Activated CD8-positive, alpha-beta T cell treated with anti-CD3 and anti-CD28 coated beads for 36 hours (primary cell): ENCODE results near the gene PIP4K2B. TPM values are rescaled to one million over a fixed set of nuclear protein-coding genes. Genes with fewer than 3 reads are reported as not detected.

ENCODE experiments used
- ATAC-seq: fragments of 200-7000 bp; cut with Tn5 transposase; one replicate; pipeline ENCODE4 v1.10.0; 2021; ENCODE audit warnings: mild to moderate bottlenecking, moderate library complexity
- CTCF ChIA-PET: fragments of 350-600 bp; sonication (Branson Sonifier 250); formaldehyde crosslinking; loops from one replicate; lab custom pipeline; 2021; ENCODE audit warnings: antibody characterized with exemption; lab: Charles Lee
- POLR2A ChIA-PET: fragments of 350-600 bp; sonication (Branson Sonifier 250); formaldehyde crosslinking; loops from one replicate; lab custom pipeline; 2021; ENCODE audit warnings: antibody characterized with exemption; lab: Charles Lee
- DNase-seq: peaks from one replicate; pipeline ENCODE4 v3.0.0-alpha.2; 2020
- H3K27ac Mint-ChIP-seq: one replicate; pipeline ENCODE4 v1.8.0; 2021; ENCODE audit warnings: mild to moderate bottlenecking, mixed read lengths
- H3K27me3 Mint-ChIP-seq: one replicate; pipeline ENCODE4 v1.8.0; 2021; ENCODE audit warnings: mixed read lengths
- H3K36me3 Mint-ChIP-seq: one replicate; pipeline ENCODE4 v1.8.0; 2021; ENCODE audit warnings: low read depth, mixed read lengths
- H3K4me1 Mint-ChIP-seq: one replicate; pipeline ENCODE4 v1.8.0; 2021; ENCODE audit warnings: low read depth, mixed read lengths
- H3K4me3 Mint-ChIP-seq: one replicate; pipeline ENCODE4 v1.8.0; 2021; ENCODE audit warnings: mild to moderate bottlenecking, moderate library complexity, mixed read lengths
- H3K9me3 Mint-ChIP-seq: one replicate; pipeline ENCODE4 v1.8.0; 2021; ENCODE audit warnings: mixed read lengths
- CTCF ChIP-seq: fragments of 200-600 bp; IDR thresholded peaks from one replicate; pipeline ENCODE4 v1.8.0; 2022; ENCODE audit warnings: antibody characterized with exemption, mild to moderate bottlenecking
- intact Hi-C: fragments of 100-400 bp; cut with micrococcal nuclease; formaldehyde crosslinking; loops from one replicate; pipeline ENCODE4 v1.10.0; 2022
- total RNA-seq, 2 experiments: library from RNA; stranded (reverse); gene quantifications; one replicate each; pipeline ENCODE4 v1.2.3, GENCODE V29; 2021

Gene PIP4K2B
- total RNA-seq, 2 experiments from 2014 or later: 30.9 to 33.2 TPM

- no peak for TF ChIP-seq CTCF
- Mint-ChIP-seq H3K4me1 (peaks cover 66% of the 10 kb centered on the region), H3K27me3 (no peaks in the 10 kb centered on the region), H3K4me3 (peak overlapping the region; percentile 89), H3K27ac (peak overlapping the region; percentile 82), H3K9me3 (no peaks in the 10 kb centered on the region), H3K36me3 (peaks cover 27% of the 10 kb centered on the region)
- CTCF ChIA-PET: interaction anchor here (1.2 to 9.4 kb wide), 4 partner anchors 13 to 65 kb away, joined by 4 to 160 read pairs (median 30); partner anchors contain the start of gene EPOP
- DNase-seq (no peak), ATAC-seq (no peak)
- intact Hi-C loops: loop anchor here (5.0 kb wide), 1 partner anchor 35 kb away; no protein-coding TSS in a partner anchor
- POLR2A ChIA-PET: interaction anchor here (0.6 to 2.5 kb wide), 3 partner anchors 27 to 54 kb away, joined by 3 to 13 read pairs (median 4); no protein-coding TSS in a partner anchor
These were observed 66.7 kb downstream of the PIP4K2B start for GRCh38 chr17:38732376-38733281.

- no peak for TF ChIP-seq CTCF
- POLR2A ChIA-PET: interaction anchor here (0.6 to 2.5 kb wide), 15 partner anchors 9 to 65 kb away, joined by 3 to 13 read pairs (median 4); partner anchors contain the start of gene MLLT6
- Mint-ChIP-seq H3K9me3 (no peaks in the 10 kb centered on the region), H3K4me3 (peak overlapping the region; percentile 89), H3K36me3 (peaks cover 29% of the 10 kb centered on the region), H3K4me1 (peaks cover 73% of the 10 kb centered on the region), H3K27ac (peak overlapping the region; percentile 94), H3K27me3 (no peaks in the 10 kb centered on the region)
- ATAC-seq (no peak), DNase-seq (no peak)
- CTCF ChIA-PET: interaction anchor here (0.8 to 9.4 kb wide), 8 partner anchors 19 to 421 kb away, joined by 3 to 160 read pairs (median 6); partner anchors contain the start of genes EPOP and PSMB3
- intact Hi-C loops: loop anchor here (5.0 kb wide), 1 partner anchor 34 kb away; no protein-coding TSS in a partner anchor
These were observed 67.6 kb downstream of the PIP4K2B start for GRCh38 chr17:38731526-38732294.

- Mint-ChIP-seq H3K4me1 (peaks cover 80% of the 10 kb centered on the region), H3K27me3 (no peaks in the 10 kb centered on the region), H3K36me3 (peaks cover 32% of the 10 kb centered on the region), H3K27ac (peak overlapping the region; percentile 94), H3K9me3 (no peaks in the 10 kb centered on the region), H3K4me3 (peak overlapping the region; percentile 89)
- no peak for ATAC-seq
- POLR2A ChIA-PET: interaction anchor here (0.9 to 2.5 kb wide), 16 partner anchors 8 to 64 kb away, joined by 3 to 13 read pairs (median 5); partner anchors contain the start of gene MLLT6
- no peak for TF ChIP-seq CTCF
- intact Hi-C loops: loop anchor here (5.0 kb wide), 1 partner anchor 33 kb away; no protein-coding TSS in a partner anchor
- CTCF ChIA-PET: interaction anchor here (0.7 to 9.4 kb wide), 12 partner anchors 11 to 422 kb away, joined by 3 to 160 read pairs (median 4); partner anchors contain the start of genes EPOP and PSMB3
- peak; percentile 39 for DNase-seq
These were observed 68.6 kb downstream of the PIP4K2B start for GRCh38 chr17:38730526-38731379.

- peak within 1 kb of the TSS; percentile 99 for H3K27ac Mint-ChIP-seq
- peaks cover 80% of the 10 kb centered on the region for H3K4me1 Mint-ChIP-seq
- H3K27me3 Mint-ChIP-seq: no peaks in the 10 kb centered on the region
- ChIA-PET CTCF (interaction anchor here (1.0 to 9.4 kb wide), 7 partner anchors 14 to 172 kb away, joined by 4 to 160 read pairs (median 6); partner anchors contain the start of gene EPOP), POLR2A (interaction anchor here (1.1 to 15.9 kb wide), 11 partner anchors 11 to 58 kb away, joined by 4 to 390 read pairs (median 8); partner anchors contain the start of genes EPOP and MLLT6)
- peaks cover 34% of the 10 kb centered on the region for H3K36me3 Mint-ChIP-seq
- TF ChIP-seq CTCF: peak; percentile 59
- ATAC-seq: peak; percentile 70
- intact Hi-C loops: loop anchor here (2.0 to 5.0 kb wide), 2 partner anchors 33 to 53 kb away; no protein-coding TSS in a partner anchor
- DNase-seq: peak; percentile 86
- H3K4me3 Mint-ChIP-seq: peak within 1 kb of the TSS; percentile 89
- no peaks in the 10 kb centered on the region for H3K9me3 Mint-ChIP-seq
These were observed 69.3 kb downstream of the PIP4K2B start, which contains the start of gene CISD3 for GRCh38 chr17:38729886-38730525. Gene CISD3 (plus strand): TSS chr17:38730341. CDS start chr17:38730359, 18 bp downstream.
